ENCODE measurements around the gene CRYBG2. TPM values are rescaled to one million over a fixed set of nuclear protein-coding genes. Genes with fewer than 3 reads are reported as not detected.

CRYBG2 gene
- total and polyA plus RNA-seq, 10 of the 15 experiments (the other 5 are each of a cell fraction or from before 2014, with no cell fraction given) = 0.03 to 1.2 (median 0.11) TPM; not detected in 4

DNA sequence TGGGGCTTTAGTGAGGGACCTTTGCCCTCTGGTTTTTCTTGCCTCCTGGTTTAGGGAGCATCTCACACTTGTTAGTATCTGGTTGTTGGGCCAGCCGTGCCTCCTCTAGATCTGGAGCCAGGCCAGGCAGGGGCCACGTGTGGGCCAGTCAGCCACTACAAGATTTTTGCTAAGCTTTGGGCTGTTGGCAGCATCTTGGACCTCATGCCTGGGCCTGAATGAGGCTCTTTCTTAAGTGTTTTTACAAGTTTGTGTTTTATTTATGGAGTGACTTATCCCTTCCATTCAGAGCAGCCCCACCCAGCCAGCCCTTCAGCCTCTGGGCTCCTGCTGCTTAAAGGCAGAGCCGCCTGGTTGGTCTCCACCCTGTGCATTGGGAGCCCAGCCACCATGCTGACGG, 75.6 kb downstream of the CRYBG2 start:
- POLR2A ChIA-PET = interaction anchor here (3.5 kb wide), 1 partner anchor 41 kb away, joined by 31 read pairs; the partner anchor contains the start of gene CD52
- peaks cover 26% of the 10 kb centered on the region for H3K79me2 ChIP-seq (ENCODE audit: control insufficient read depth, insufficient read depth, low read length)
- in situ Hi-C loops (cut with MboI) = no loop called here
- RAD21 ChIA-PET (ENCODE audit: unreplicated experiment) = interaction anchor here (0.5 to 8.9 kb wide), 5 partner anchors 10 to 139 kb away, joined by 3 to 113 read pairs (median 7); partner anchors contain the start of gene CD52
- CTCF ChIA-PET = interaction anchor here (1.2 to 18.0 kb wide), 7 partner anchors 9 to 138 kb away, joined by 3 to 879 read pairs (median 68); partner anchors contain the start of genes CD52 and CEP85
- peaks cover 42% of the 10 kb centered on the region for H3K4me1 ChIP-seq (ENCODE audit: control insufficient read depth, insufficient read depth, low read length)
- no peak overlapping the region for H3K4me3 ChIP-seq
- BruUV-seq (replicated peaks) = no TSS peak
- ATAC-seq (no peak), DNase-seq (ENCODE audit: low read depth, low spot score) (no peak), FAIRE-seq (no peak)
- no peak overlapping the region for H3K9ac ChIP-seq (ENCODE audit: control insufficient read depth, insufficient read depth, low read length)
- no peaks in the 10 kb centered on the region for H3K9me3 ChIP-seq (replicated peaks; ENCODE audit: control insufficient read depth, insufficient read depth, low read length)
- intact Hi-C loops (cut with micrococcal nuclease; ENCODE audit: unreplicated experiment) = no loop called here
- peaks cover 14 to 17% of the 10 kb centered on the region in 2 experiments for H3K36me3 ChIP-seq (ENCODE audit: control insufficient read depth in 2 of 2, insufficient read depth in 2 of 2, low read length in 1 of 2)
- no peaks in the 10 kb centered on the region for H3K27me3 ChIP-seq (replicated peaks in 1 of 2; ENCODE audit: control insufficient read depth in 2 of 2, insufficient read depth in 2 of 2, low read length in 1 of 2)
- H2AFZ ChIP-seq (ENCODE audit: control insufficient read depth, low read depth, low read length) = no peak overlapping the region
- WGBS (ENCODE audit: insufficient coverage, insufficient replicate concordance, low lambda C conversion rate, missing lambda C conversion rate) = 65% methylated on average over 4 of the region's 4 CpGs
- H3K4me2 ChIP-seq (ENCODE audit: control insufficient read depth, insufficient read depth) = no peak overlapping the region
- no peaks in the 10 kb centered on the region for H4K20me1 ChIP-seq (ENCODE audit: control insufficient read depth, insufficient read depth)
- SMC1A ChIA-PET (ENCODE audit: uncharacterized antibody, unreplicated experiment) = interaction anchor here (1.0 to 9.1 kb wide), 3 partner anchors 29 to 107 kb away, joined by 3 to 119 read pairs (median 4); partner anchors contain the start of genes CD52 and ZNF593OS
- H3K27ac ChIP-seq (ENCODE audit: control insufficient read depth, insufficient read depth) = no peak overlapping the region
- TF ChIP-seq, protein P1, sequence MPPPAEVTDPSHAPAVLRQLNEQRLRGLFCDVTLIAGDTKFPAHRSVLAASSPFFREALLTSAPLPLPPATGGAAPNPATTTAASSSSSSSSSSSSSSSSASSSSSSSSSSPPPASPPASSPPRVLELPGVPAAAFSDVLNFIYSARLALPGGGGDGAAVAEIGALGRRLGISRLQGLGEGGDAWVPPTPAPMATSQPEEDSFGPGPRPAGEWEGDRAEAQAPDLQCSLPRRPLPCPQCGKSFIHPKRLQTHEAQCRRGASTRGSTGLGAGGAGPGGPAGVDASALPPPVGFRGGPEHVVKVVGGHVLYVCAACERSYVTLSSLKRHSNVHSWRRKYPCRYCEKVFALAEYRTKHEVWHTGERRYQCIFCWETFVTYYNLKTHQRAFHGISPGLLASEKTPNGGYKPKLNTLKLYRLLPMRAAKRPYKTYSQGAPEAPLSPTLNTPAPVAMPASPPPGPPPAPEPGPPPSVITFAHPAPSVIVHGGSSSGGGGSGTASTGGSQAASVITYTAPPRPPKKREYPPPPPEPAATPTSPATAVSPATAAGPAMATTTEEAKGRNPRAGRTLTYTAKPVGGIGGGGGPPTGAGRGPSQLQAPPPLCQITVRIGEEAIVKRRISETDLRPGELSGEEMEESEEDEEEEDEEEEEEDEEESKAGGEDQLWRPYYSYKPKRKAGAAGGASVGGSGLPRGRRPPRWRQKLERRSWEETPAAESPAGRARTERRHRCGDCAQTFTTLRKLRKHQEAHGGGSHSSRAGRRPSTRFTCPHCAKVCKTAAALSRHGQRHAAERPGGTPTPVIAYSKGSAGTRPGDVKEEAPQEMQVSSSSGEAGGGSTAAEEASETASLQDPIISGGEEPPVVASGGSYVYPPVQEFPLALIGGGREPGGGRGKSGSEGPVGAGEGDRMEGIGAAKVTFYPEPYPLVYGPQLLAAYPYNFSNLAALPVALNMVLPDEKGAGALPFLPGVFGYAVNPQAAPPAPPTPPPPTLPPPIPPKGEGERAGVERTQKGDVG (CRISPR knock-in tag; IDR thresholded peaks at IDR 0.05) = no peak
- TF ChIP-seq, protein P2, sequence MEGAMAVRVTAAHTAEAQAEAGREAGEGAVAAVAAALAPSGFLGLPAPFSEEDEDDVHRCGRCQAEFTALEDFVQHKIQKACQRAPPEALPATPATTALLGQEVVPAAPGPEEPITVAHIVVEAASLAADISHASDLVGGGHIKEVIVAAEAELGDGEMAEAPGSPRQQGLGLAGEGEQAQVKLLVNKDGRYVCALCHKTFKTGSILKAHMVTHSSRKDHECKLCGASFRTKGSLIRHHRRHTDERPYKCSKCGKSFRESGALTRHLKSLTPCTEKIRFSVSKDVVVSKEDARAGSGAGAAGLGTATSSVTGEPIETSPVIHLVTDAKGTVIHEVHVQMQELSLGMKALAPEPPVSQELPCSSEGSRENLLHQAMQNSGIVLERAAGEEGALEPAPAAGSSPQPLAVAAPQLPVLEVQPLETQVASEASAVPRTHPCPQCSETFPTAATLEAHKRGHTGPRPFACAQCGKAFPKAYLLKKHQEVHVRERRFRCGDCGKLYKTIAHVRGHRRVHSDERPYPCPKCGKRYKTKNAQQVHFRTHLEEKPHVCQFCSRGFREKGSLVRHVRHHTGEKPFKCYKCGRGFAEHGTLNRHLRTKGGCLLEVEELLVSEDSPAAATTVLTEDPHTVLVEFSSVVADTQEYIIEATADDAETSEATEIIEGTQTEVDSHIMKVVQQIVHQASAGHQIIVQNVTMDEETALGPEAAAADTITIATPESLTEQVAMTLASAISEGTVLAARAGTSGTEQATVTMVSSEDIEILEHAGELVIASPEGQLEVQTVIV (IDR thresholded peaks at IDR 0.05; ENCODE audit: borderline replicate concordance, partially characterized antibody) = no peak
- no peak for TF ChIP-seq EED (IDR thresholded peaks at IDR 0.05; ENCODE audit: low read depth)
- TF ChIP-seq KLF5 (IDR thresholded peaks at IDR 0.05; ENCODE audit: partially characterized antibody) = no peak
- TF ChIP-seq SUZ12 (IDR thresholded peaks at IDR 0.05; ENCODE audit: unreplicated experiment) = no peak
- TF ChIP-seq, protein P3, sequence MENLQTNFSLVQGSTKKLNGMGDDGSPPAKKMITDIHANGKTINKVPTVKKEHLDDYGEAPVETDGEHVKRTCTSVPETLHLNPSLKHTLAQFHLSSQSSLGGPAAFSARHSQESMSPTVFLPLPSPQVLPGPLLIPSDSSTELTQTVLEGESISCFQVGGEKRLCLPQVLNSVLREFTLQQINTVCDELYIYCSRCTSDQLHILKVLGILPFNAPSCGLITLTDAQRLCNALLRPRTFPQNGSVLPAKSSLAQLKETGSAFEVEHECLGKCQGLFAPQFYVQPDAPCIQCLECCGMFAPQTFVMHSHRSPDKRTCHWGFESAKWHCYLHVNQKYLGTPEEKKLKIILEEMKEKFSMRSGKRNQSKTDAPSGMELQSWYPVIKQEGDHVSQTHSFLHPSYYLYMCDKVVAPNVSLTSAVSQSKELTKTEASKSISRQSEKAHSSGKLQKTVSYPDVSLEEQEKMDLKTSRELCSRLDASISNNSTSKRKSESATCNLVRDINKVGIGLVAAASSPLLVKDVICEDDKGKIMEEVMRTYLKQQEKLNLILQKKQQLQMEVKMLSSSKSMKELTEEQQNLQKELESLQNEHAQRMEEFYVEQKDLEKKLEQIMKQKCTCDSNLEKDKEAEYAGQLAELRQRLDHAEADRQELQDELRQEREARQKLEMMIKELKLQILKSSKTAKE (IDR thresholded peaks at IDR 0.05; ENCODE audit: low read depth, poor library complexity, severe bottlenecking) = no peak
- no peak for TF ChIP-seq MXI1 (IDR thresholded peaks at IDR 0.05; ENCODE audit: low read depth, low read length)
- TF ChIP-seq NR2C1 (IDR thresholded peaks at IDR 0.05) = no peak
- TF ChIP-seq E2F4 (IDR thresholded peaks at IDR 0.05; ENCODE audit: low read depth, low read length) = no peak
- no peak for TF ChIP-seq RAD21 (IDR thresholded peaks at IDR 0.05; ENCODE audit: insufficient read depth, low read depth, low read length)
- TF ChIP-seq SPI1 (IDR thresholded peaks at IDR 0.05; ENCODE audit: borderline replicate concordance, insufficient read depth, low read depth, low read length) = no peak
- TF ChIP-seq RAD51 (IDR thresholded peaks at IDR 0.05) = no peak
- no peak for TF ChIP-seq POU2F2 (IDR thresholded peaks at IDR 0.05; ENCODE audit: borderline replicate concordance, low read depth, low read length)
- TF ChIP-seq SMAD1 (IDR thresholded peaks at IDR 0.05; ENCODE audit: low read depth, partially characterized antibody) = no peak
- no peak for TF ChIP-seq NFYA (IDR thresholded peaks at IDR 0.05; ENCODE audit: borderline replicate concordance, low read depth, low read length)

Data from GM12878 (cell line).